H1 (cell line): ENCODE data around the gene PANX2. TPM values are rescaled to one million over a fixed set of nuclear protein-coding genes. Genes with fewer than 3 reads are reported as not detected.

ENCODE experiments used
- CTCF ChIA-PET: fragments of 300-600 bp; sonication (Branson Sonifier 250); formaldehyde crosslinking; loops from one replicate; lab custom pipeline; 2021; ENCODE audit not compliant: partially characterized antibody; lab: Charles Lee
- POLR2A ChIA-PET: fragments of 300-600 bp; sonication (Branson Sonifier 250); formaldehyde crosslinking; loops from one replicate; lab custom pipeline; 2021; ENCODE audit warnings: inconsistent platforms; ENCODE audit not compliant: partially characterized antibody; lab: Charles Lee
- DNase-seq, 2 experiments: peaks; one replicate each; pipeline versions ENCODE4 v3.0.0 to v3.0.0-alpha.2; 2010 to 2022; ENCODE audit warnings: low spot score in 2 of 2, low read depth in 1 of 2, mixed read lengths in 1 of 2
- FAIRE-seq: peaks from 2 replicates; lab custom pipeline; 2011; peaks lifted over from hg19 to GRCh38; lab: Jason Lieb, UNC
- H2AFZ ChIP-seq: 2 replicates; pipeline ENCODE4 v1.8.1; 2012; ENCODE audit warnings: low read length, inconsistent platforms
- H2AK5ac ChIP-seq: 2 replicates; pipeline ENCODE4 v1.6.1; 2013; ENCODE audit warnings: low read depth, low read length
- H2BK120ac ChIP-seq: replicated peaks from 2 replicates; pipeline ENCODE3; 2013; ENCODE audit warnings: low read depth, low read length, inconsistent platforms
- H2BK12ac ChIP-seq: 2 replicates; pipeline ENCODE4 v1.6.1; 2013; ENCODE audit warnings: low read depth, low read length
- H2BK15ac ChIP-seq: 2 replicates; pipeline ENCODE4 v1.6.1; 2013; ENCODE audit warnings: low read length
- H2BK20ac ChIP-seq: 2 replicates; pipeline ENCODE4 v1.6.1; 2013; ENCODE audit warnings: low read length
- H2BK5ac ChIP-seq: 2 replicates; pipeline ENCODE4 v1.6.1; 2013; ENCODE audit warnings: low read depth, low read length
- H3K14ac ChIP-seq: 2 replicates; pipeline ENCODE4 v1.6.1; 2013; ENCODE audit warnings: inconsistent platforms; ENCODE audit not compliant: insufficient read length
- H3K18ac ChIP-seq: 2 replicates; pipeline ENCODE4 v1.6.1; 2013; ENCODE audit warnings: low read length; ENCODE audit errors: extremely low read depth
- H3K23ac ChIP-seq: 2 replicates; pipeline ENCODE4 v1.6.1; 2013; ENCODE audit warnings: inconsistent platforms; ENCODE audit not compliant: insufficient read length
- H3K23me2 ChIP-seq: 2 replicates; pipeline ENCODE4 v1.6.1; 2013; ENCODE audit warnings: low read depth, low read length
- H3K27ac ChIP-seq: 2 replicates; pipeline ENCODE4 v1.6.1; 2011; ENCODE audit warnings: low read depth, low read length, inconsistent platforms
- H3K27me3 ChIP-seq, 4 experiments: replicated peaks in 1 of 4; 1 replicate in 1 of 4; 2 replicates in 3 of 4; pipeline versions ENCODE4 v1.6.1 to v1.8.1; 2011 to 2013; ENCODE audit warnings: low read length in 3 of 4, mild to moderate bottlenecking in 3 of 4, inconsistent platforms in 2 of 4, mixed read lengths in 2 of 4, moderate library complexity in 1 of 4; ENCODE audit not compliant: control insufficient read depth in 3 of 4, insufficient read depth in 3 of 4; ENCODE audit errors: extremely low read depth in 1 of 4
- H3K36me3 ChIP-seq, 4 experiments: 2 replicates each; pipeline versions ENCODE4 v1.6.1 to v1.8.1; 2011 to 2013; ENCODE audit warnings: mild to moderate bottlenecking in 4 of 4, low read length in 3 of 4, moderate library complexity in 2 of 4, control low read depth in 1 of 4, inconsistent platforms in 1 of 4; ENCODE audit not compliant: insufficient read depth in 4 of 4, control insufficient read depth in 2 of 4
- H3K4ac ChIP-seq: replicated peaks from 2 replicates; pipeline ENCODE3; 2013; ENCODE audit warnings: low read length, low read depth, mixed read lengths, inconsistent platforms; ENCODE audit not compliant: insufficient read length
- H3K4me1 ChIP-seq, 4 experiments: replicated peaks in 1 of 4; 1 replicate in 1 of 4; 2 replicates in 3 of 4; pipeline versions ENCODE4 v1.6.1 to v1.8.1; 2011 to 2013; ENCODE audit warnings: low read length in 3 of 4, inconsistent platforms in 2 of 4, mixed read lengths in 1 of 4; ENCODE audit not compliant: insufficient read depth in 4 of 4, control insufficient read depth in 3 of 4
- H3K4me2 ChIP-seq, 2 experiments: 2 replicates each; pipeline versions ENCODE4 v1.6.1 to v1.8.1; 2011 to 2013; ENCODE audit warnings: low read depth in 2 of 2, low read length in 2 of 2, control low read depth in 1 of 2, inconsistent platforms in 1 of 2, mild to moderate bottlenecking in 1 of 2; ENCODE audit not compliant: insufficient read depth in 1 of 2
- H3K4me3 ChIP-seq, 4 experiments: fragments of 200-600, 300-600 bp in 1 of 4; sonication (generic), shearing (Covaris generic), sonication (Bioruptor Twin) in 1 of 4; 2 replicates each; pipeline versions ENCODE4 v1.5.1 to v1.8.1; 2011 to 2016; ENCODE audit warnings: low read length in 4 of 4, low read depth in 3 of 4, control low read depth in 2 of 4, inconsistent platforms in 2 of 4, mild to moderate bottlenecking in 2 of 4, mixed read lengths in 1 of 4, moderate library complexity in 1 of 4; ENCODE audit not compliant: insufficient read depth in 2 of 4; ENCODE audit errors: extremely low read depth in 1 of 4
- H3K56ac ChIP-seq: replicated peaks from 2 replicates; pipeline ENCODE3; 2013; ENCODE audit warnings: low read depth, mild to moderate bottlenecking, mixed read lengths, low read length, inconsistent platforms; ENCODE audit not compliant: insufficient read length
- H3K79me1 ChIP-seq: 2 replicates; pipeline ENCODE4 v1.6.1; 2013; ENCODE audit warnings: low read depth, low read length, control low read depth
- H3K79me2 ChIP-seq, 2 experiments: 2 replicates each; pipeline versions ENCODE4 v1.6.1 to v1.8.1; 2012 to 2013; ENCODE audit warnings: low read length in 2 of 2, mild to moderate bottlenecking in 2 of 2, inconsistent platforms in 1 of 2; ENCODE audit not compliant: insufficient read depth in 2 of 2, control insufficient read depth in 1 of 2
- H3K9ac ChIP-seq, 4 experiments: replicated peaks in 1 of 4; 1 replicate in 1 of 4; 2 replicates in 3 of 4; pipeline versions ENCODE4 v1.6.1 to v1.8.1; 2011 to 2013; ENCODE audit warnings: low read depth in 3 of 4, low read length in 3 of 4, control low read depth in 2 of 4, mild to moderate bottlenecking in 2 of 4, moderate library complexity in 2 of 4, inconsistent platforms in 1 of 4; ENCODE audit errors: extremely low read depth in 1 of 4
- H3K9me3 ChIP-seq, 2 experiments: 2 replicates each; pipeline versions ENCODE4 v1.6.1 to v1.8.1; 2012 to 2013; ENCODE audit warnings: mild to moderate bottlenecking in 2 of 2, moderate library complexity in 2 of 2, control low read depth in 1 of 2, inconsistent platforms in 1 of 2, low read depth in 1 of 2, low read length in 1 of 2, mixed read lengths in 1 of 2; ENCODE audit not compliant: insufficient read depth in 2 of 2
- H4K20me1 ChIP-seq, 2 experiments: replicated peaks in 1 of 2; 2 replicates each; pipeline versions ENCODE3 to v1.8.1; 2011 to 2013; ENCODE audit warnings: inconsistent platforms in 2 of 2, low read length in 2 of 2, mild to moderate bottlenecking in 1 of 2; ENCODE audit not compliant: insufficient read depth in 2 of 2, control insufficient read depth in 1 of 2
- H4K5ac ChIP-seq: 2 replicates; pipeline ENCODE4 v1.6.1; 2013; ENCODE audit warnings: low read length, low read depth, mixed read lengths, inconsistent platforms; ENCODE audit not compliant: insufficient read length
- H4K8ac ChIP-seq: 2 replicates; pipeline ENCODE4 v1.8.0; 2013; ENCODE audit warnings: mild to moderate bottlenecking, moderate library complexity, low read length, inconsistent platforms; ENCODE audit not compliant: insufficient read depth; ENCODE audit errors: extremely low read depth
- H4K91ac ChIP-seq: replicated peaks from 2 replicates; pipeline ENCODE3; 2013; ENCODE audit warnings: low read length, mixed read lengths, inconsistent platforms; ENCODE audit not compliant: insufficient read length
- RNF2 ChIP-seq: fragments of 200-900, 300-1000 bp; sonication (generic); IDR thresholded peaks from 2 replicates; pipeline ENCODE4 v1.7.1; 2016; ENCODE audit warnings: borderline replicate concordance, low read depth, mild to moderate bottlenecking, antibody characterized with exemption, low read length; ENCODE audit not compliant: poor library complexity, severe bottlenecking; ENCODE audit errors: missing control alignments
- WGBS, 2 experiments: shearing (Covaris generic) in 1 of 2; methylation state at CpG; one replicate each; pipeline versions ENCODE4 v1.1.6 to v1.1.7; 2013 to 2015; ENCODE audit warnings: low lambda C conversion rate in 2 of 2, mixed read lengths in 2 of 2, inconsistent platforms in 1 of 2, low coverage in 1 of 2, missing lambda C conversion rate in 1 of 2; ENCODE audit not compliant: insufficient replicate concordance in 2 of 2, insufficient coverage in 1 of 2, insufficient read length in 1 of 2; ENCODE audit errors: extremely low coverage in 1 of 2, missing lambda C conversion rate in 1 of 2; 5-methylcytosine and 5-hydroxymethylcytosine counted together
- polyA plus RNA-seq, 7 experiments: library from polyadenylated mRNA; depleted of rRNA in 3 of 7; stranded (reverse) in 5 of 7; unstranded in 2 of 7; fragments of >200 nt in 5 of 7; fragments of 200-250 nt in 2 of 7; gene quantifications; 1 replicate in 5 of 7; 2 replicates in 1 of 7; 4 replicates in 1 of 7; pipeline versions ENCODE4 v1.2.1 to v1.2.3, GENCODE V29; 2011 to 2013; ENCODE audit warnings: missing spikeins in 2 of 7, mixed read lengths in 2 of 7
- total RNA-seq: library from RNA; stranded (reverse); fragmentation: NEBNext Ultra II Directional; extraction: Animal tissue kit (Norgen Biotek cat#: 25700); gene quantifications from 2 replicates; pipeline ENCODE4 v1.2.1, GENCODE V29; 2021

The PANX2 gene
- total and polyA plus RNA-seq, 2 of the 8 experiments (the other 6 are each of a cell fraction or from before 2014, with no cell fraction given) = 3.5 to 5.0 TPM

DNA sequence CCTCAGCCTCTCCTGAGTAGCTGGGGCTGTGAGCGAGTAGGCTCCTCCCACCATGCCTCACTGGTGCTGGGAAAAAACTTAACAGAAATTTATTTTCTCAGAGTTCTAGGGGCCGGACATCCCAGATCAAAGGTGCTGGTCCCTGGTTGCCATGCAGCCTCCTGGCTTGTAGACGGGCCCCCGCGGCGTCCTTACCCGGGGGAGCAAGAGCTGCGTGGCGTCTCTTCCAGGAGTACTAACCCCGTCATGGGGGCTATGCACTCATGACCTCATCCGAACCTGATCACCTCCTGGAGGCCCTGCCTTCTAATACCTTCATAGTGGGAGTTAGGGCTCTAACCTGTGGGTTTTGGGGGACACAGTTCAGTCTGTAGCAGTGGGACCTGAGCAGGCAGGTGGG, 17.8 kb downstream of the PANX2 start:
- Histone ChIP-seq H3K4ac (no peak overlapping the region), H2AK5ac (no peak overlapping the region), H4K91ac (no peak overlapping the region), H3K18ac (no peak overlapping the region), H3K27ac (no peak overlapping the region), H3K14ac (no peak overlapping the region), H3K4me2 (no peak overlapping the region), H2BK120ac (no peak overlapping the region), H3K4me1 (peaks cover 2 to 34% (median 17%) of the 10 kb centered on the region in 4 experiments; a peak in 6 of 7 replicates), H2BK15ac (no peak overlapping the region), H3K36me3 (no peaks in the 10 kb centered on the region), H4K5ac (no peak overlapping the region), H3K56ac (no peak overlapping the region), H3K23me2 (peaks cover 8% of the 10 kb centered on the region; the same call in 1 of the 2 replicates), H2BK12ac (no peak overlapping the region), H3K79me1 (peaks cover 12% of the 10 kb centered on the region), H4K8ac (no peak overlapping the region), H3K4me3 (no peak overlapping the region), H3K23ac (no peak overlapping the region), H3K27me3 (peaks cover 0 to 13% (median 5%) of the 10 kb centered on the region in 4 experiments; a peak in 3 of 7 replicates), H3K9ac (no peak overlapping the region), H3K79me2 (peaks cover 0 to 23% of the 10 kb centered on the region in 2 experiments; a peak in 1 of 4 replicates), H2AFZ (no peak overlapping the region), H4K20me1 (peaks cover 21 to 28% of the 10 kb centered on the region in 2 experiments), H2BK5ac (no peak overlapping the region), H3K9me3 (no peaks in the 10 kb centered on the region), H2BK20ac (no peak overlapping the region)
- ChIA-PET POLR2A (interaction anchor here (0.6 to 1.4 kb wide), 2 partner anchors 17 to 259 kb away, joined by 4 read pairs; no protein-coding TSS in a partner anchor), CTCF (interaction anchor here (1.1 to 4.4 kb wide), 3 partner anchors 16 to 129 kb away, joined by 3 to 21 read pairs (median 4); no protein-coding TSS in a partner anchor)
- TF ChIP-seq RNF2 = no peak
- FAIRE-seq (no peak), DNase-seq (no peak)
- 94% methylated on average over 11 of the region's 11 CpGs; no CpG with 5 or more reads in 1 of the 2 experiments for WGBS, 2 experiments
